H1 (cell line): Measurements from ENCODE around the gene F3. TPM values are rescaled to one million over a fixed set of nuclear protein-coding genes. Genes with fewer than 3 reads are reported as not detected.

Source experiments
- CTCF ChIA-PET: fragments of 300-600 bp; sonication (Branson Sonifier 250); formaldehyde crosslinking; loops from one replicate; lab custom pipeline; 2021; ENCODE audit not compliant: partially characterized antibody; lab: Charles Lee
- POLR2A ChIA-PET: fragments of 300-600 bp; sonication (Branson Sonifier 250); formaldehyde crosslinking; loops from one replicate; lab custom pipeline; 2021; ENCODE audit warnings: inconsistent platforms; ENCODE audit not compliant: partially characterized antibody; lab: Charles Lee
- DNase-seq, 2 experiments: peaks; one replicate each; pipeline versions ENCODE4 v3.0.0 to v3.0.0-alpha.2; 2010 to 2022; ENCODE audit warnings: low spot score in 2 of 2, low read depth in 1 of 2, mixed read lengths in 1 of 2
- FAIRE-seq: peaks from 2 replicates; lab custom pipeline; 2011; peaks lifted over from hg19 to GRCh38; lab: Jason Lieb, UNC
- H2AFZ ChIP-seq: 2 replicates; pipeline ENCODE4 v1.8.1; 2012; ENCODE audit warnings: low read length, inconsistent platforms
- H2AK5ac ChIP-seq: 2 replicates; pipeline ENCODE4 v1.6.1; 2013; ENCODE audit warnings: low read depth, low read length
- H2BK120ac ChIP-seq: replicated peaks from 2 replicates; pipeline ENCODE3; 2013; ENCODE audit warnings: low read depth, low read length, inconsistent platforms
- H2BK12ac ChIP-seq: 2 replicates; pipeline ENCODE4 v1.6.1; 2013; ENCODE audit warnings: low read depth, low read length
- H2BK15ac ChIP-seq: 2 replicates; pipeline ENCODE4 v1.6.1; 2013; ENCODE audit warnings: low read length
- H2BK20ac ChIP-seq: 2 replicates; pipeline ENCODE4 v1.6.1; 2013; ENCODE audit warnings: low read length
- H2BK5ac ChIP-seq: 2 replicates; pipeline ENCODE4 v1.6.1; 2013; ENCODE audit warnings: low read depth, low read length
- H3K14ac ChIP-seq: 2 replicates; pipeline ENCODE4 v1.6.1; 2013; ENCODE audit warnings: inconsistent platforms; ENCODE audit not compliant: insufficient read length
- H3K18ac ChIP-seq: 2 replicates; pipeline ENCODE4 v1.6.1; 2013; ENCODE audit warnings: low read length; ENCODE audit errors: extremely low read depth
- H3K23ac ChIP-seq: 2 replicates; pipeline ENCODE4 v1.6.1; 2013; ENCODE audit warnings: inconsistent platforms; ENCODE audit not compliant: insufficient read length
- H3K23me2 ChIP-seq: 2 replicates; pipeline ENCODE4 v1.6.1; 2013; ENCODE audit warnings: low read depth, low read length
- H3K27ac ChIP-seq: 2 replicates; pipeline ENCODE4 v1.6.1; 2011; ENCODE audit warnings: low read depth, low read length, inconsistent platforms
- H3K27me3 ChIP-seq, 4 experiments: replicated peaks in 1 of 4; 1 replicate in 1 of 4; 2 replicates in 3 of 4; pipeline versions ENCODE4 v1.6.1 to v1.8.1; 2011 to 2013; ENCODE audit warnings: low read length in 3 of 4, mild to moderate bottlenecking in 3 of 4, inconsistent platforms in 2 of 4, mixed read lengths in 2 of 4, moderate library complexity in 1 of 4; ENCODE audit not compliant: control insufficient read depth in 3 of 4, insufficient read depth in 3 of 4; ENCODE audit errors: extremely low read depth in 1 of 4
- H3K36me3 ChIP-seq, 4 experiments: 2 replicates each; pipeline versions ENCODE4 v1.6.1 to v1.8.1; 2011 to 2013; ENCODE audit warnings: mild to moderate bottlenecking in 4 of 4, low read length in 3 of 4, moderate library complexity in 2 of 4, control low read depth in 1 of 4, inconsistent platforms in 1 of 4; ENCODE audit not compliant: insufficient read depth in 4 of 4, control insufficient read depth in 2 of 4
- H3K4ac ChIP-seq: replicated peaks from 2 replicates; pipeline ENCODE3; 2013; ENCODE audit warnings: low read length, low read depth, mixed read lengths, inconsistent platforms; ENCODE audit not compliant: insufficient read length
- H3K4me1 ChIP-seq, 4 experiments: replicated peaks in 1 of 4; 1 replicate in 1 of 4; 2 replicates in 3 of 4; pipeline versions ENCODE4 v1.6.1 to v1.8.1; 2011 to 2013; ENCODE audit warnings: low read length in 3 of 4, inconsistent platforms in 2 of 4, mixed read lengths in 1 of 4; ENCODE audit not compliant: insufficient read depth in 4 of 4, control insufficient read depth in 3 of 4
- H3K4me2 ChIP-seq, 2 experiments: 2 replicates each; pipeline versions ENCODE4 v1.6.1 to v1.8.1; 2011 to 2013; ENCODE audit warnings: low read depth in 2 of 2, low read length in 2 of 2, control low read depth in 1 of 2, inconsistent platforms in 1 of 2, mild to moderate bottlenecking in 1 of 2; ENCODE audit not compliant: insufficient read depth in 1 of 2
- H3K4me3 ChIP-seq, 4 experiments: fragments of 200-600, 300-600 bp in 1 of 4; sonication (generic), shearing (Covaris generic), sonication (Bioruptor Twin) in 1 of 4; 2 replicates each; pipeline versions ENCODE4 v1.5.1 to v1.8.1; 2011 to 2016; ENCODE audit warnings: low read length in 4 of 4, low read depth in 3 of 4, control low read depth in 2 of 4, inconsistent platforms in 2 of 4, mild to moderate bottlenecking in 2 of 4, mixed read lengths in 1 of 4, moderate library complexity in 1 of 4; ENCODE audit not compliant: insufficient read depth in 2 of 4; ENCODE audit errors: extremely low read depth in 1 of 4
- H3K56ac ChIP-seq: replicated peaks from 2 replicates; pipeline ENCODE3; 2013; ENCODE audit warnings: low read depth, mild to moderate bottlenecking, mixed read lengths, low read length, inconsistent platforms; ENCODE audit not compliant: insufficient read length
- H3K79me1 ChIP-seq: 2 replicates; pipeline ENCODE4 v1.6.1; 2013; ENCODE audit warnings: low read depth, low read length, control low read depth
- H3K79me2 ChIP-seq, 2 experiments: 2 replicates each; pipeline versions ENCODE4 v1.6.1 to v1.8.1; 2012 to 2013; ENCODE audit warnings: low read length in 2 of 2, mild to moderate bottlenecking in 2 of 2, inconsistent platforms in 1 of 2; ENCODE audit not compliant: insufficient read depth in 2 of 2, control insufficient read depth in 1 of 2
- H3K9ac ChIP-seq, 4 experiments: replicated peaks in 1 of 4; 1 replicate in 1 of 4; 2 replicates in 3 of 4; pipeline versions ENCODE4 v1.6.1 to v1.8.1; 2011 to 2013; ENCODE audit warnings: low read depth in 3 of 4, low read length in 3 of 4, control low read depth in 2 of 4, mild to moderate bottlenecking in 2 of 4, moderate library complexity in 2 of 4, inconsistent platforms in 1 of 4; ENCODE audit errors: extremely low read depth in 1 of 4
- H3K9me3 ChIP-seq, 2 experiments: 2 replicates each; pipeline versions ENCODE4 v1.6.1 to v1.8.1; 2012 to 2013; ENCODE audit warnings: mild to moderate bottlenecking in 2 of 2, moderate library complexity in 2 of 2, control low read depth in 1 of 2, inconsistent platforms in 1 of 2, low read depth in 1 of 2, low read length in 1 of 2, mixed read lengths in 1 of 2; ENCODE audit not compliant: insufficient read depth in 2 of 2
- H4K20me1 ChIP-seq, 2 experiments: replicated peaks in 1 of 2; 2 replicates each; pipeline versions ENCODE3 to v1.8.1; 2011 to 2013; ENCODE audit warnings: inconsistent platforms in 2 of 2, low read length in 2 of 2, mild to moderate bottlenecking in 1 of 2; ENCODE audit not compliant: insufficient read depth in 2 of 2, control insufficient read depth in 1 of 2
- H4K5ac ChIP-seq: 2 replicates; pipeline ENCODE4 v1.6.1; 2013; ENCODE audit warnings: low read length, low read depth, mixed read lengths, inconsistent platforms; ENCODE audit not compliant: insufficient read length
- H4K8ac ChIP-seq: 2 replicates; pipeline ENCODE4 v1.8.0; 2013; ENCODE audit warnings: mild to moderate bottlenecking, moderate library complexity, low read length, inconsistent platforms; ENCODE audit not compliant: insufficient read depth; ENCODE audit errors: extremely low read depth
- H4K91ac ChIP-seq: replicated peaks from 2 replicates; pipeline ENCODE3; 2013; ENCODE audit warnings: low read length, mixed read lengths, inconsistent platforms; ENCODE audit not compliant: insufficient read length
- KDM5A ChIP-seq: fragments of 200-600 bp; IDR thresholded peaks from 2 replicates; pipeline ENCODE4 v1.7.1; 2012; ENCODE audit warnings: mild to moderate bottlenecking, low read length, inconsistent platforms, mixed read lengths
- NRF1 ChIP-seq: IDR thresholded peaks from 2 replicates; pipeline ENCODE4 v1.6.1; 2011; ENCODE audit warnings: mild to moderate bottlenecking, low read depth, low read length, improper control_type of control experiment
- SP2 ChIP-seq: IDR thresholded peaks from 2 replicates; pipeline ENCODE4 v1.6.1; 2012; ENCODE audit warnings: mild to moderate bottlenecking, low read length, inconsistent platforms
- TAF7 ChIP-seq: optimal IDR thresholded peaks from 2 replicates; pipeline ENCODE3; 2011; ENCODE audit warnings: low read depth, mild to moderate bottlenecking, inconsistent platforms, low read length, moderate library complexity, borderline replicate concordance
- WGBS, 2 experiments: shearing (Covaris generic) in 1 of 2; methylation state at CpG; one replicate each; pipeline versions ENCODE4 v1.1.6 to v1.1.7; 2013 to 2015; ENCODE audit warnings: low lambda C conversion rate in 2 of 2, mixed read lengths in 2 of 2, inconsistent platforms in 1 of 2, low coverage in 1 of 2, missing lambda C conversion rate in 1 of 2; ENCODE audit not compliant: insufficient replicate concordance in 2 of 2, insufficient coverage in 1 of 2, insufficient read length in 1 of 2; ENCODE audit errors: extremely low coverage in 1 of 2, missing lambda C conversion rate in 1 of 2; 5-methylcytosine and 5-hydroxymethylcytosine counted together
- polyA plus RNA-seq, 7 experiments: library from polyadenylated mRNA; depleted of rRNA in 3 of 7; stranded (reverse) in 5 of 7; unstranded in 2 of 7; fragments of >200 nt in 5 of 7; fragments of 200-250 nt in 2 of 7; gene quantifications; 1 replicate in 5 of 7; 2 replicates in 1 of 7; 4 replicates in 1 of 7; pipeline versions ENCODE4 v1.2.1 to v1.2.3, GENCODE V29; 2011 to 2013; ENCODE audit warnings: missing spikeins in 2 of 7, mixed read lengths in 2 of 7
- total RNA-seq: library from RNA; stranded (reverse); fragmentation: NEBNext Ultra II Directional; extraction: Animal tissue kit (Norgen Biotek cat#: 25700); gene quantifications from 2 replicates; pipeline ENCODE4 v1.2.1, GENCODE V29; 2021

F3 gene
- total and polyA plus RNA-seq, 2 of the 8 experiments (the other 6 are each of a cell fraction or from before 2014, with no cell fraction given), result 2.6 to 8.6 TPM

GRCh38 chr1:94515296-94515947, 26.1 kb downstream of the F3 start:
- H2BK120ac ChIP-seq, result no peak overlapping the region
- H4K20me1 ChIP-seq, result no peaks in the 10 kb centered on the region
- no peak overlapping the region for H2BK20ac ChIP-seq
- H3K23ac ChIP-seq, result no peak overlapping the region
- H3K36me3 ChIP-seq, result no peaks in the 10 kb centered on the region
- no peaks in the 10 kb centered on the region for H3K4me1 ChIP-seq
- H3K9ac ChIP-seq, result no peak overlapping the region
- 86% methylated on average over 1 of the region's 1 CpG; no CpG with 5 or more reads in 1 of the 2 experiments for WGBS, 2 experiments
- no peak overlapping the region for H4K5ac ChIP-seq
- DNase-seq, result no peak
- no peak overlapping the region for H3K4ac ChIP-seq
- H2AFZ ChIP-seq, result no peak overlapping the region
- H3K9me3 ChIP-seq, result no peaks in the 10 kb centered on the region
- no peaks in the 10 kb centered on the region for H3K79me1 ChIP-seq
- no peak overlapping the region for H2BK15ac ChIP-seq
- H3K56ac ChIP-seq, result no peak overlapping the region
- no peaks in the 10 kb centered on the region for H3K23me2 ChIP-seq
- no peak overlapping the region for H3K18ac ChIP-seq
- H2BK12ac ChIP-seq, result no peak overlapping the region
- no peak overlapping the region for H3K4me2 ChIP-seq
- no peak for TF ChIP-seq TAF7
- TF ChIP-seq KDM5A, result no peak
- no peak for TF ChIP-seq SP2
- no peak for TF ChIP-seq NRF1
- no peak overlapping the region for H3K4me3 ChIP-seq
- ChIA-PET CTCF (interaction anchor here (0.8 to 7.3 kb wide), 8 partner anchors 13 to 289 kb away, joined by 3 to 74 read pairs (median 4); no protein-coding TSS in a partner anchor), POLR2A (no interaction called here)
- no peak overlapping the region for H3K27ac ChIP-seq
- no peak overlapping the region for H2BK5ac ChIP-seq
- H4K91ac ChIP-seq, result no peak overlapping the region
- no peak overlapping the region for H3K14ac ChIP-seq
- no peaks in the 10 kb centered on the region for H3K27me3 ChIP-seq
- H4K8ac ChIP-seq, result no peak overlapping the region
- no peak overlapping the region for H2AK5ac ChIP-seq
- FAIRE-seq, result no peak
- H3K79me2 ChIP-seq, result no peaks in the 10 kb centered on the region
